Endodermal cell (in vitro differentiated cells): ENCODE measurements around the gene ABRACL. TPM values are rescaled to one million over a fixed set of nuclear protein-coding genes. Genes with fewer than 3 reads are reported as not detected.

Source experiments
- DNase-seq: peaks from one replicate; pipeline ENCODE4 v3.0.0-alpha.2; 2017
- H3K27ac ChIP-seq: 2 replicates; pipeline ENCODE4 v1.5.1; 2013; ENCODE audit warnings: mild to moderate bottlenecking, low read depth, low read length, moderate library complexity
- H3K27me3 ChIP-seq: 2 replicates; pipeline ENCODE4 v1.6.1; 2013; ENCODE audit warnings: mild to moderate bottlenecking, low read length, moderate library complexity; ENCODE audit not compliant: insufficient read depth, control insufficient read depth, poor library complexity, severe bottlenecking
- H3K36me3 ChIP-seq: 2 replicates; pipeline ENCODE4 v1.7.0; 2013; ENCODE audit warnings: mild to moderate bottlenecking, low read length, moderate library complexity; ENCODE audit not compliant: control insufficient read depth, insufficient read depth
- H3K4me1 ChIP-seq: one replicate; pipeline ENCODE4 v1.7.0; 2013; ENCODE audit warnings: low read length; ENCODE audit not compliant: control insufficient read depth, insufficient read depth
- H3K4me3 ChIP-seq: 2 replicates; pipeline ENCODE4 v1.5.1; 2013; ENCODE audit warnings: mild to moderate bottlenecking, low read length, moderate library complexity
- H3K9ac ChIP-seq: 2 replicates; pipeline ENCODE4 v1.6.1; 2013; ENCODE audit warnings: mild to moderate bottlenecking, low read length, moderate library complexity; ENCODE audit not compliant: poor library complexity, severe bottlenecking; ENCODE audit errors: extremely low read depth
- H3K9me3 ChIP-seq: 2 replicates; pipeline ENCODE4 v1.6.1; 2013; ENCODE audit warnings: mild to moderate bottlenecking, low read length, moderate library complexity; ENCODE audit not compliant: control insufficient read depth
- H3K27ac Mint-ChIP-seq: 2 replicates; pipeline ENCODE4 v1.8.0; 2020; ENCODE audit warnings: mixed read lengths
- H3K27me3 Mint-ChIP-seq: 2 replicates; pipeline ENCODE4 v1.8.0; 2021; ENCODE audit warnings: mild to moderate bottlenecking, mixed read lengths; ENCODE audit not compliant: insufficient read depth
- H3K36me3 Mint-ChIP-seq: 2 replicates; pipeline ENCODE4 v1.8.0; 2020; ENCODE audit warnings: low read depth, mixed read lengths
- H3K4me1 Mint-ChIP-seq: 2 replicates; pipeline ENCODE4 v1.8.0; 2020; ENCODE audit warnings: mixed read lengths
- H3K4me3 Mint-ChIP-seq: 2 replicates; pipeline ENCODE4 v1.8.0; 2020; ENCODE audit warnings: mild to moderate bottlenecking, moderate library complexity, mixed read lengths
- H3K9me3 Mint-ChIP-seq: 2 replicates; pipeline ENCODE4 v1.8.0; 2020; ENCODE audit warnings: mild to moderate bottlenecking, mixed read lengths
- CTCF ChIP-seq: fragments of 200-600 bp; sonication (generic); conservative IDR thresholded peaks from 2 replicates; pipeline ENCODE4 v1.5.0; 2021; ENCODE audit warnings: antibody characterized with exemption, mild to moderate bottlenecking
- WGBS, 2 experiments: methylation state at CpG; one replicate each; pipeline versions ENCODE4 v1.1.5 to v1.1.7; 2013; ENCODE audit warnings: missing lambda C conversion rate in 2 of 2, mixed read lengths in 1 of 2; ENCODE audit not compliant: insufficient coverage in 1 of 2, insufficient read length in 1 of 2; 5-methylcytosine and 5-hydroxymethylcytosine counted together
- total RNA-seq, 2 donors: library from RNA; stranded (reverse); fragmentation: NEBNext Ultra II Directional in 1 of 2; extraction: Animal tissue kit (Norgen Biotek cat#: 25700) in 1 of 2; gene quantifications; 2 replicates in 1 of 2; 3 replicates in 1 of 2; pipeline ENCODE4 v1.2.1, GENCODE V29; 2021

ABRACL gene
- total RNA-seq, 2 donors from 2014 or later = 24.7 to 45.8 TPM

DNA sequence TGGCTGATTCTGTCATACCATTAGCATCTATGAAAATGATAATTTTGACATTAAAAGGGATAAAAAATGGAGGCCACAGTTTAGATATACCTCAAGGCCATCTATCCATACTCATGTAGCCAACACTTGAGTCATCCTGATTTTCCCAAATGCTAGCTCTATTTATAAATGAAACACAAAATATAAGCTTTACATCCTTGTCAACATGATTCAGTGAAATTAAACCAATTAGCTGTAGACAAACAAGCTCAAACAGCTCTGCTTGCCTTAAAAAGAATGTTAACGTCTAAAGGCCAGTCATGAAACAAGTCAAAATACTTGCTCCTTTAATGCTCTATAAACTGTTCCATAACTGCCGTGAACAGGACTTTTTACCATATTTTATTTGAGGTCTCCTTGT is 40.3 kb downstream of the ABRACL start:
- H3K9me3 Mint-ChIP-seq = peaks cover 3% of the 10 kb centered on the region
- H3K27ac ChIP-seq = no peak overlapping the region
- no peak overlapping the region for H3K27ac Mint-ChIP-seq
- no peak overlapping the region for H3K4me3 Mint-ChIP-seq
- H3K4me1 Mint-ChIP-seq = no peaks in the 10 kb centered on the region
- WGBS, 2 experiments = 84 to 89% methylated on average over 2 of the region's 2 CpGs
- H3K36me3 Mint-ChIP-seq = no peaks in the 10 kb centered on the region
- H3K9me3 ChIP-seq = no peaks in the 10 kb centered on the region
- no peak for TF ChIP-seq CTCF
- no peaks in the 10 kb centered on the region for H3K27me3 ChIP-seq
- H3K4me3 ChIP-seq = no peak overlapping the region
- H3K9ac ChIP-seq = no peak overlapping the region
- H3K27me3 Mint-ChIP-seq = peaks cover 5% of the 10 kb centered on the region
- no peaks in the 10 kb centered on the region for H3K36me3 ChIP-seq
- DNase-seq = no peak
- H3K4me1 ChIP-seq = no peaks in the 10 kb centered on the region

- H3K4me1 Mint-ChIP-seq = no peaks in the 10 kb centered on the region
- peaks cover 4% of the 10 kb centered on the region for H3K9me3 Mint-ChIP-seq
- H3K9ac ChIP-seq = no peak overlapping the region
- no peaks in the 10 kb centered on the region for H3K9me3 ChIP-seq
- no peak overlapping the region for H3K4me3 ChIP-seq
- no peaks in the 10 kb centered on the region for H3K27me3 ChIP-seq
- WGBS, 2 experiments = 90% methylated on average over 2 of the region's 2 CpGs; no CpG with 5 or more reads in 1 of the 2 experiments
- peaks cover 5% of the 10 kb centered on the region for H3K27me3 Mint-ChIP-seq
- H3K36me3 Mint-ChIP-seq = no peaks in the 10 kb centered on the region
- DNase-seq = no peak
- H3K4me3 Mint-ChIP-seq = no peak overlapping the region
- no peak for TF ChIP-seq CTCF
- no peaks in the 10 kb centered on the region for H3K36me3 ChIP-seq
- H3K27ac Mint-ChIP-seq = no peak overlapping the region
- H3K27ac ChIP-seq = no peak overlapping the region
- no peaks in the 10 kb centered on the region for H3K4me1 ChIP-seq
Observed at GRCh38 chr6:139073118-139073517, 44.6 kb downstream of the ABRACL start.

DNA sequence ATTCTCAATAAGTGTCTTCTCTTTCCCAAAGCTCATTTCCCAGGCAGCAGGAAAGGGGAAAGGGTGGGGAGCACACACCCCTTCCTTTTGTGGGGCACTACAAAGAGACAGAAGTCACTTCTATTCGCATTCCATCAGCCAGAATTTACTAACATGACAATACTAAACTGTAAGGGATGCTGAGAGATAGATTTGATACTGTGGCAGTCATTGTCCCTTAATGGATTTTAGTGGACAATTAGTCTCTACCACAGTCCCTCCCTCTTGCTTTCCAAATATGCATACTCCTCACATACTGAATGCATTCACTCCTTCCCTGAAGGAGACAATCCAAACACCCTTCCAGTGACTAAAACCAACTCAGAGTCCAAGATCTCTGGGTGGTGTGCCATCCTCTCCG is 50.5 kb downstream of the ABRACL start:
- H3K4me1 ChIP-seq = no peaks in the 10 kb centered on the region
- H3K27me3 ChIP-seq = no peaks in the 10 kb centered on the region
- H3K36me3 Mint-ChIP-seq = no peaks in the 10 kb centered on the region
- no peak overlapping the region for H3K27ac ChIP-seq
- no peaks in the 10 kb centered on the region for H3K27me3 Mint-ChIP-seq
- H3K4me3 ChIP-seq = no peak overlapping the region
- H3K9ac ChIP-seq = no peak overlapping the region
- H3K9me3 ChIP-seq = no peaks in the 10 kb centered on the region
- H3K4me3 Mint-ChIP-seq = no peak overlapping the region
- H3K4me1 Mint-ChIP-seq = peaks cover 2% of the 10 kb centered on the region
- no peak for DNase-seq
- no peaks in the 10 kb centered on the region for H3K36me3 ChIP-seq
- H3K27ac Mint-ChIP-seq = no peak overlapping the region
- WGBS, 2 experiments = 100% methylated on average over 1 of the region's 2 CpGs; no CpG with 5 or more reads in 1 of the 2 experiments
- TF ChIP-seq CTCF = no peak
- peaks cover 1% of the 10 kb centered on the region for H3K9me3 Mint-ChIP-seq
